ENCODE measurements around the gene MED27. TPM values are rescaled to one million over a fixed set of nuclear protein-coding genes. Genes with fewer than 3 reads are reported as not detected.

Gene MED27
- total and polyA plus RNA-seq, 9 of the 15 experiments (the other 6 are each of a cell fraction or from before 2014, with no cell fraction given): 24.4 to 91.0 (median 36.1) TPM

GRCh38 chr9:131815970-131816873 is 263.4 kb downstream of the MED27 start (continued):
- no peak for TF ChIP-seq HMG20B (CRISPR knock-in tag; IDR thresholded peaks at IDR 0.05)
- no peak for TF ChIP-seq LCOR (CRISPR knock-in tag; IDR thresholded peaks at IDR 0.05)
- TF ChIP-seq PKNOX1 (IDR thresholded peaks at IDR 0.05): no peak
- TF ChIP-seq ZNF140 (CRISPR knock-in tag; IDR thresholded peaks at IDR 0.05): no peak
- TF ChIP-seq THRA (IDR thresholded peaks at IDR 0.05): no peak
- no peak for TF ChIP-seq CBX1 (IDR thresholded peaks at IDR 0.05; ENCODE audit: low read depth)
- no peak for TF ChIP-seq ZNF586 (CRISPR knock-in tag; conservative IDR thresholded peaks at IDR 0.05)
- TF ChIP-seq SLC30A9 (CRISPR knock-in tag; IDR thresholded peaks at IDR 0.05): no peak
- TF ChIP-seq ZBTB17 (CRISPR knock-in tag; IDR thresholded peaks at IDR 0.05): peak; percentile 90
- no peak for TF ChIP-seq RAD21 (CRISPR knock-in tag; conservative IDR thresholded peaks at IDR 0.05 in 1 of 2, IDR thresholded peaks at IDR 0.05 in 1 of 2)

Measured in K562 (cell line).